ENCODE measurements around the gene DEAF1.
"Not testable (repeated sequence)": the region's sequence is repeated elsewhere in the genome, so short reads cannot be mapped to it uniquely, and the experiment has no call there.

The DEAF1 gene

DNA sequence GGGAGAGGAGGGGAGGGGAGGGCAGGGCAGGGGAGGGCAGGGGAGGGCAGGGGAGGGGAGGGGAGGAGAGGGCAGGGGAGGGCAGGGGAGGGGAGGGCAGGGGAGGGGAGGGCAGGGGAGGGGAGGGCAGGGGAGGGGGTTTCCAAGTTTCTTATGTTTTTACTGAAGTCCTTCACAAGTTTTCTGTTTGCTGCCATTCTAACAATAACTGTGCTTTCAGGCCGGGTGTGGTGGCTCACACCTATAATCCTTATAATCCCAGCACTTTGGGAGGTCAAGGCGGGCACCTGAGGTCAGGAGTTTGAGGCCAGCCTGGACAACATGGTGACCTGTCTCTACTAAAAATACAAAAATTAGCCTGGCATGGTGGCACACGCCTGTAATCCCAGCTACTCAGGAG is 4.8 kb downstream of the DEAF1 start:
- not testable (repeated sequence) for H3K27me3 Mint-ChIP-seq (ENCODE audit: low read depth); DNase-seq (ENCODE audit: low spot score); H3K4me3 Mint-ChIP-seq; H3K9me3 Mint-ChIP-seq; H3K27ac Mint-ChIP-seq
- peaks cover 28% of the 10 kb centered on the region for H3K4me1 Mint-ChIP-seq (ENCODE audit: low read depth)
- peaks cover 28% of the 10 kb centered on the region for H3K36me3 Mint-ChIP-seq (ENCODE audit: low read depth)

DNA sequence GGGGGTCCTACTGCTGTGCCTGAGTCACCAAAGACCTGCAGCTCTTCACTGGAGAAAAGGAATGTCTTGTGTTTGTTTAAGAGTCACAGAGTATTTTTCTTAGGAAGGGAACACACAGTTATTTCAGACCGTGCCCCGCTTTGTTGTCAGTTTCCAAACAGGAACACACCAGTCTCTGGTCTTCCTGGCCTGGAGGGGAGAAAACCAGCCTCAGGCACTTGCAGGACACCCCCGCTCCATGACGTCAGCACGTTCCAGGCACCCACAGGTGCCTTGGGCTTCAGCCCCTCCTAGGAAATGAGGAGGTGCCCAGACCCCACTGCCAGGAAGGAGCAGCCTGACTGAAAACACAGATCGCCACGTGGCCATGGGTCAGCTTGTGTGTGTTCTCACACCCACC is 5.4 kb downstream of the DEAF1 start:
- no peaks in the 10 kb centered on the region for H3K9me3 Mint-ChIP-seq
- no peak overlapping the region for H3K4me3 Mint-ChIP-seq
- peaks cover 28% of the 10 kb centered on the region for H3K4me1 Mint-ChIP-seq (ENCODE audit: low read depth)
- H3K27me3 Mint-ChIP-seq (ENCODE audit: low read depth): no peaks in the 10 kb centered on the region
- H3K36me3 Mint-ChIP-seq (ENCODE audit: low read depth): peaks cover 30% of the 10 kb centered on the region
- DNase-seq (ENCODE audit: low spot score): no peak
- no peak overlapping the region for H3K27ac Mint-ChIP-seq

GRCh38 chr11:688681-689080 is 6.3 kb downstream of the DEAF1 start:
- peaks cover 39% of the 10 kb centered on the region for H3K36me3 Mint-ChIP-seq (ENCODE audit: low read depth)
- no peak overlapping the region for H3K4me3 Mint-ChIP-seq
- peaks cover 28% of the 10 kb centered on the region for H3K4me1 Mint-ChIP-seq (ENCODE audit: low read depth)
- no peak overlapping the region for H3K27ac Mint-ChIP-seq
- no peaks in the 10 kb centered on the region for H3K27me3 Mint-ChIP-seq (ENCODE audit: low read depth)
- DNase-seq (ENCODE audit: low spot score): no peak
- no peaks in the 10 kb centered on the region for H3K9me3 Mint-ChIP-seq

DNA sequence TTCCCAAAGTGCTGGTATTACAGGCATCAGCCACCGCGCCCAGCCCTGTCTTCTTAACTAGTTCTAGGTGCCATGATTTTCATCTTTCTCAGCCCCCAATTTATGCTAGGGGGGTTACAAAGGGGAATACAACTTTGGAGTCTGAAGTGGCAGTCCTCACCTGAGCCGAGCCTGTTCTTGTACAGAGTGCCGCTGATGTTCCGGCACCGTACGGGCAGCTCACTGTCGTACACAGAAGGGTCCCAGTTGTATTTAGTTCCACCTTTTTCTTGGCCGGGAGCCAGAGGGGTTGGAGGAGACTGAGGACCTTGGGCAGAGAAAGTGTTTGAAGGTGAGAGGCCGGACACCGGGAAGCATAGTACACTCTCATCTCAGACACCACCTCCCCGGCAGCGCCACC is 7.3 kb downstream of the DEAF1 start:
- Mint-ChIP-seq H3K4me3 (no peak overlapping the region), H3K4me1 (ENCODE audit: low read depth) (peaks cover 20% of the 10 kb centered on the region), H3K27me3 (ENCODE audit: low read depth) (no peaks in the 10 kb centered on the region), H3K36me3 (ENCODE audit: low read depth) (peaks cover 43% of the 10 kb centered on the region), H3K27ac (no peak overlapping the region), H3K9me3 (no peaks in the 10 kb centered on the region)
- DNase-seq (ENCODE audit: low spot score): no peak

DNA sequence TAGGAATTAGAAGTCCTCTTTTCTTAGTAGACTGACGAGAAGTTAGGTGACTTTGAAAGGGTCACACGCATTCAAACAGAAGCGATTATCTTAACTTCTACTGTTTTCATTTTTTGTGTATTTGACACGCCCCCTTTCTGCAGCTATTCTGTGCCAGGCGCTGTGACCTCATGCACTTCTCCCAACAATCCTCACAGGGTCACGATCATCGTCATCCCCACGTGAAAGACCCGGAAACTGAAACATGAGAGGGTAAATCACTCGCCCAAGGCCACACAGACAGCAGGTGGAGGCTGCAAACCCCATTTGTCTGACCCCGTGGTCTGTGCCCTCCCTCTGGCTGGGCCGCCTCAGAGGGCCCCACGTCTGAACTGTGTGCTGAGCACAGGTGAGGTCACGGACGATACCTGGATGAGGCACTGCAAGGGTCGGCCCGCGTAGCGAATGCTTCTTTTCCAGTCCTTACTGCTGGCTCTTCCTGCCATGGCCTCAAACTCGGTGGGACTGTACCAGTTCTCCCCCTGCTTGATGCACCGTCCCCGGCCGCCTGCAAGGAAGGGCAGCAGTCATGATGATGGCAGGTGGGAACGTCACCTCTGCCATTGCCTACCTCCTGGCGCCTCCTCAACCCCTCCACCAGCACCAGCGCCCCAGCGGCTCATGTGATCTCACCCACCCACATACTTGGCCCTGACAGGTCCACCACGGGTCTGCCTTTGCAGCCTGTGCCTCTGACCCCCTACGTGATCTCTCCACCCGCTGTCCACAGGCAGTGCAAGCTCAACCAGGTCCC is 8.4 kb downstream of the DEAF1 start:
- H3K9me3 Mint-ChIP-seq: no peaks in the 10 kb centered on the region
- peaks cover 51% of the 10 kb centered on the region for H3K36me3 Mint-ChIP-seq (ENCODE audit: low read depth)
- no peaks in the 10 kb centered on the region for H3K27me3 Mint-ChIP-seq (ENCODE audit: low read depth)
- peaks cover 12% of the 10 kb centered on the region for H3K4me1 Mint-ChIP-seq (ENCODE audit: low read depth)
- no peak overlapping the region for H3K4me3 Mint-ChIP-seq
- H3K27ac Mint-ChIP-seq: no peak overlapping the region
- DNase-seq (ENCODE audit: low spot score): no peak

GRCh38 chr11:680970-681369 is 14.1 kb downstream of the DEAF1 start:
- no peak for DNase-seq (ENCODE audit: low spot score)
- H3K9me3 Mint-ChIP-seq: no peaks in the 10 kb centered on the region
- H3K27ac Mint-ChIP-seq: no peak overlapping the region
- H3K27me3 Mint-ChIP-seq (ENCODE audit: low read depth): no peaks in the 10 kb centered on the region
- no peaks in the 10 kb centered on the region for H3K4me1 Mint-ChIP-seq (ENCODE audit: low read depth)
- peaks cover 50% of the 10 kb centered on the region for H3K36me3 Mint-ChIP-seq (ENCODE audit: low read depth)
- no peak overlapping the region for H3K4me3 Mint-ChIP-seq

- Mint-ChIP-seq H3K9me3 (no peaks in the 10 kb centered on the region), H3K4me3 (no peak overlapping the region), H3K27me3 (ENCODE audit: low read depth) (no peaks in the 10 kb centered on the region), H3K36me3 (ENCODE audit: low read depth) (peaks cover 50% of the 10 kb centered on the region), H3K4me1 (ENCODE audit: low read depth) (no peaks in the 10 kb centered on the region), H3K27ac (no peak overlapping the region)
- no peak for DNase-seq (ENCODE audit: low spot score)
Observed at GRCh38 chr11:680476-680875, 14.5 kb downstream of the DEAF1 start.

GRCh38 chr11:679271-680207 is 15.5 kb downstream of the DEAF1 start:
- H3K27me3 Mint-ChIP-seq (ENCODE audit: low read depth): no peaks in the 10 kb centered on the region
- peaks cover 48% of the 10 kb centered on the region for H3K36me3 Mint-ChIP-seq (ENCODE audit: low read depth)
- no peaks in the 10 kb centered on the region for H3K9me3 Mint-ChIP-seq
- no peak overlapping the region for H3K27ac Mint-ChIP-seq
- DNase-seq (ENCODE audit: low spot score): no peak
- no peaks in the 10 kb centered on the region for H3K4me1 Mint-ChIP-seq (ENCODE audit: low read depth)
- no peak overlapping the region for H3K4me3 Mint-ChIP-seq

DNA sequence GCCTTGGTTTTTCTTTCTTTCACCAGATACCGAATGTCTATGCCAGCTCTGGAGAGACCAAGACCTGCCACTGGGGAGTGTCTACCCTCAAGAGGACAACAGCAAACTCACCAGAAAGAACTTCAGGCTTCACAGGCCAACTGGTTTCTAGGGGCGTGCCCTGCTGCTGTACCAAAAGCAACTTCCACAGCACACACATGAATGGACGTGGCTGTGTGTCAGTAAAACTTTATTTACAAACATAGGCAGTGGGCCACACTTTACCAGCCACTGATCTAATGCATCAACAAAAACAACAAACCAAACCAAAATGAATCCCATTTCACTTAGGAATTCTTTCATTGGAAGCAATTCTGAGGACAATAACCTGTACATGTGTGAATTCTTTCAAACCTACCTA is 16.7 kb downstream of the DEAF1 start:
- no peak overlapping the region for H3K4me3 Mint-ChIP-seq
- no peaks in the 10 kb centered on the region for H3K27me3 Mint-ChIP-seq (ENCODE audit: low read depth)
- H3K9me3 Mint-ChIP-seq: no peaks in the 10 kb centered on the region
- DNase-seq (ENCODE audit: low spot score): no peak
- no peak overlapping the region for H3K27ac Mint-ChIP-seq
- no peaks in the 10 kb centered on the region for H3K4me1 Mint-ChIP-seq (ENCODE audit: low read depth)
- peaks cover 44% of the 10 kb centered on the region for H3K36me3 Mint-ChIP-seq (ENCODE audit: low read depth)

GRCh38 chr11:674406-674805 is 20.6 kb downstream of the DEAF1 start:
- Mint-ChIP-seq H3K4me3 (no peak overlapping the region), H3K27ac (no peak overlapping the region), H3K9me3 (no peaks in the 10 kb centered on the region), H3K36me3 (ENCODE audit: low read depth) (peaks cover 26% of the 10 kb centered on the region), H3K27me3 (ENCODE audit: low read depth) (no peaks in the 10 kb centered on the region), H3K4me1 (ENCODE audit: low read depth) (no peaks in the 10 kb centered on the region)
- DNase-seq (ENCODE audit: low spot score): no peak

DNA sequence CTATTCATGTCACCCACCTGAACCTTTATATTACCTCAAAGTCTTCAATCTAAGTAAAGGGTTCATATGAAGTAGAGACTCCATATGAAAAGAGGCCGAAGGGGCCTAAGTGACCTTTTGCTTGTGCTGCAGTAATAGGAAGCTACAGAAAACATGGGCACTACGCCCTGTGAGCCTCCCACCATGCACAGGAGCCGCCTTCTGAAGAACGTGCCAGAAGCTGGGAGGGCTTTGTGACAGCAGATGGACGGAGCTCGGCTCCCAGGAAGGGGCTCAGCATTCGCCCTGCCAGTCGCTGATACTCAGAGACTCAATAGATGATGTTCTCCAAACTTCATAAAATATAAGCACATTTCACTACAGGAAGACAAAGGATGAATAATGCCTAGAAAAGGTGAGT is 21.2 kb downstream of the DEAF1 start:
- no peak for DNase-seq (ENCODE audit: low spot score)
- Mint-ChIP-seq H3K27me3 (ENCODE audit: low read depth) (no peaks in the 10 kb centered on the region), H3K27ac (no peak overlapping the region), H3K36me3 (ENCODE audit: low read depth) (peaks cover 26% of the 10 kb centered on the region), H3K4me3 (no peak overlapping the region), H3K9me3 (no peaks in the 10 kb centered on the region), H3K4me1 (ENCODE audit: low read depth) (no peaks in the 10 kb centered on the region)

GRCh38 chr11:665704-666281 is 29.2 kb downstream of the DEAF1 start:
- H3K4me3 Mint-ChIP-seq: no peak overlapping the region
- H3K36me3 Mint-ChIP-seq (ENCODE audit: low read depth): peaks cover 12% of the 10 kb centered on the region
- no peak for DNase-seq (ENCODE audit: low spot score)
- H3K9me3 Mint-ChIP-seq: no peaks in the 10 kb centered on the region
- no peaks in the 10 kb centered on the region for H3K27me3 Mint-ChIP-seq (ENCODE audit: low read depth)
- H3K27ac Mint-ChIP-seq: no peak overlapping the region
- no peaks in the 10 kb centered on the region for H3K4me1 Mint-ChIP-seq (ENCODE audit: low read depth)

- H3K27ac Mint-ChIP-seq: no peak overlapping the region
- H3K4me1 Mint-ChIP-seq (ENCODE audit: low read depth): no peaks in the 10 kb centered on the region
- no peak for DNase-seq (ENCODE audit: low spot score)
- H3K9me3 Mint-ChIP-seq: no peaks in the 10 kb centered on the region
- H3K27me3 Mint-ChIP-seq (ENCODE audit: low read depth): no peaks in the 10 kb centered on the region
- peaks cover 12% of the 10 kb centered on the region for H3K36me3 Mint-ChIP-seq (ENCODE audit: low read depth)
- H3K4me3 Mint-ChIP-seq: no peak overlapping the region
Observed at GRCh38 chr11:665062-665703, 29.8 kb downstream of the DEAF1 start.

Data from T-helper 2 cell treated with Interferon-gamma antibody and Interleukin-4, amounts not matched to agents 5 μg/mL and 100 μg/mL, for 36 hours (primary cell).